Astrocyte (in vitro differentiated cells and primary cell): ENCODE data around the gene CUEDC1. TPM values are rescaled to one million over a fixed set of nuclear protein-coding genes. Genes with fewer than 3 reads are reported as not detected.

Experiments
- DNase-seq: peaks from one replicate; pipeline ENCODE4 v3.0.0-alpha.2; 2010; ENCODE audit warnings: low read depth
- FAIRE-seq: peaks from 2 replicates; lab custom pipeline; 2011; peaks lifted over from hg19 to GRCh38; lab: Jason Lieb, UNC
- H2AFZ ChIP-seq: 2 replicates; pipeline ENCODE4 v1.6.0; 2012; ENCODE audit warnings: low read depth, low read length, inconsistent platforms
- H3K27ac ChIP-seq: 2 replicates; pipeline ENCODE4 v1.5.1; 2011; ENCODE audit warnings: low read depth, low read length, inconsistent platforms
- H3K27me3 ChIP-seq: 2 replicates; pipeline ENCODE4 v1.6.0; 2011; ENCODE audit warnings: low read length, inconsistent platforms; ENCODE audit not compliant: insufficient read depth
- H3K36me3 ChIP-seq: 2 replicates; pipeline ENCODE4 v1.5.1; 2011; ENCODE audit warnings: low read length, inconsistent platforms; ENCODE audit not compliant: insufficient read depth
- H3K4me1 ChIP-seq: 2 replicates; pipeline ENCODE4 v1.5.1; 2011; ENCODE audit warnings: low read length, inconsistent platforms; ENCODE audit not compliant: insufficient read depth
- H3K4me2 ChIP-seq: 2 replicates; pipeline ENCODE4 v1.6.0; 2012; ENCODE audit warnings: low read length, inconsistent platforms
- H3K4me3 ChIP-seq: 2 replicates; pipeline ENCODE4 v1.5.1; 2011; ENCODE audit warnings: low read depth, mild to moderate bottlenecking, low read length, inconsistent platforms; ENCODE audit not compliant: insufficient read depth
- H3K79me2 ChIP-seq: 2 replicates; pipeline ENCODE4 v1.6.0; 2012; ENCODE audit warnings: mild to moderate bottlenecking, low read length, inconsistent platforms; ENCODE audit not compliant: insufficient read depth
- H3K9ac ChIP-seq: 2 replicates; pipeline ENCODE4 v1.6.0; 2012; ENCODE audit warnings: mild to moderate bottlenecking, low read length, inconsistent platforms
- H3K9me3 ChIP-seq: 2 replicates; pipeline ENCODE4 v1.5.1; 2012; ENCODE audit warnings: low read depth, mild to moderate bottlenecking, low read length, inconsistent platforms; ENCODE audit not compliant: insufficient read depth
- H4K20me1 ChIP-seq: 2 replicates; pipeline ENCODE4 v1.6.0; 2012; ENCODE audit warnings: low read length, inconsistent platforms; ENCODE audit not compliant: insufficient read depth
- H3K27ac Mint-ChIP-seq: one replicate; pipeline ENCODE4 v1.8.0; 2021; ENCODE audit warnings: mild to moderate bottlenecking, mixed read lengths; ENCODE audit not compliant: unreplicated experiment
- H3K27me3 Mint-ChIP-seq: one replicate; pipeline ENCODE4 v1.8.0; 2021; ENCODE audit warnings: low read depth, mixed read lengths; ENCODE audit not compliant: unreplicated experiment
- H3K36me3 Mint-ChIP-seq: one replicate; pipeline ENCODE4 v1.8.0; 2021; ENCODE audit warnings: low read depth, mixed read lengths; ENCODE audit not compliant: unreplicated experiment
- H3K4me1 Mint-ChIP-seq: one replicate; pipeline ENCODE4 v1.8.0; 2021; ENCODE audit warnings: low read depth, mixed read lengths; ENCODE audit not compliant: unreplicated experiment
- H3K4me3 Mint-ChIP-seq: one replicate; pipeline ENCODE4 v1.8.0; 2021; ENCODE audit warnings: mild to moderate bottlenecking, moderate library complexity, mixed read lengths; ENCODE audit not compliant: unreplicated experiment
- H3K9me3 Mint-ChIP-seq: one replicate; pipeline ENCODE4 v1.8.0; 2021; ENCODE audit warnings: mild to moderate bottlenecking, mixed read lengths; ENCODE audit not compliant: unreplicated experiment
- EZH2 ChIP-seq: IDR thresholded peaks from 2 replicates; pipeline ENCODE4 v1.6.1; 2012; ENCODE audit warnings: mild to moderate bottlenecking, low read length, inconsistent platforms; ENCODE audit not compliant: insufficient read depth
- total RNA-seq: library from RNA; stranded (reverse); gene quantifications from 2 replicates; pipeline ENCODE4 v1.2.1, GENCODE V29; 2021
- TF ChIP-seq, protein P1 (sequence below): IDR thresholded peaks from 2 replicates; pipeline ENCODE4 v1.5.1; 2011; ENCODE audit warnings: low read depth, mild to moderate bottlenecking, inconsistent platforms, low read length, moderate library complexity; ENCODE audit not compliant: insufficient read depth

The CUEDC1 gene
- total RNA-seq, 1 donor from 2014 or later: 43.7 TPM

DNA sequence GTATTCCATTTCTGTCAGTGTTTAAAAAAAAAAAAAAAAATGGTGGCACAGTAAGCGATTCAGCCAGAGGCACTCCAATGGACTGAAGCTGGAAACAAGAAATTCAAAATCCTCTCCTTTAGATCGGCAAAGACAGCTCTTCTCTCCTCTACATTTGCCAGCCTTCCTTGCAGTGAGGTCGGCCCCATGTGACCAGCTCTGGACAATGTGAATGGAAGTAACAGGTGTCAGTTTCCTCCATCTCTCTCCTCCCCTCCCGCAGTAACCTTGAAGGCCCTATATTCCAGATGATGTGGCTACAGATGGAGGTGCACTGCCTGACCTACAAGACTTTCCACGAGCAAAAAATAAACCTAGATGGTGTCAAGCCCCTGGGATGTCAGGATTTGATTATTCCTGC lies 15.0 kb downstream of the CUEDC1 start:
- Histone ChIP-seq H3K79me2 (peaks cover 79% of the 10 kb centered on the region), H3K9ac (no peak overlapping the region), H3K4me3 (no peak overlapping the region), H2AFZ (no peak overlapping the region), H3K27ac (no peak overlapping the region), H3K27me3 (no peaks in the 10 kb centered on the region), H3K4me2 (no peak overlapping the region), H3K36me3 (no peaks in the 10 kb centered on the region), H3K4me1 (peaks cover 40% of the 10 kb centered on the region), H4K20me1 (peaks cover 71% of the 10 kb centered on the region), H3K9me3 (no peaks in the 10 kb centered on the region)
- Mint-ChIP-seq H3K4me3 (no peak overlapping the region), H3K27me3 (no peaks in the 10 kb centered on the region), H3K27ac (no peak overlapping the region), H3K4me1 (peaks cover 49% of the 10 kb centered on the region), H3K36me3 (peaks cover 3% of the 10 kb centered on the region), H3K9me3 (no peaks in the 10 kb centered on the region)
- no peak for DNase-seq
- FAIRE-seq: no peak
- TF ChIP-seq EZH2: no peak
- TF ChIP-seq, protein P1, sequence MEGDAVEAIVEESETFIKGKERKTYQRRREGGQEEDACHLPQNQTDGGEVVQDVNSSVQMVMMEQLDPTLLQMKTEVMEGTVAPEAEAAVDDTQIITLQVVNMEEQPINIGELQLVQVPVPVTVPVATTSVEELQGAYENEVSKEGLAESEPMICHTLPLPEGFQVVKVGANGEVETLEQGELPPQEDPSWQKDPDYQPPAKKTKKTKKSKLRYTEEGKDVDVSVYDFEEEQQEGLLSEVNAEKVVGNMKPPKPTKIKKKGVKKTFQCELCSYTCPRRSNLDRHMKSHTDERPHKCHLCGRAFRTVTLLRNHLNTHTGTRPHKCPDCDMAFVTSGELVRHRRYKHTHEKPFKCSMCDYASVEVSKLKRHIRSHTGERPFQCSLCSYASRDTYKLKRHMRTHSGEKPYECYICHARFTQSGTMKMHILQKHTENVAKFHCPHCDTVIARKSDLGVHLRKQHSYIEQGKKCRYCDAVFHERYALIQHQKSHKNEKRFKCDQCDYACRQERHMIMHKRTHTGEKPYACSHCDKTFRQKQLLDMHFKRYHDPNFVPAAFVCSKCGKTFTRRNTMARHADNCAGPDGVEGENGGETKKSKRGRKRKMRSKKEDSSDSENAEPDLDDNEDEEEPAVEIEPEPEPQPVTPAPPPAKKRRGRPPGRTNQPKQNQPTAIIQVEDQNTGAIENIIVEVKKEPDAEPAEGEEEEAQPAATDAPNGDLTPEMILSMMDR: no peak

DNA sequence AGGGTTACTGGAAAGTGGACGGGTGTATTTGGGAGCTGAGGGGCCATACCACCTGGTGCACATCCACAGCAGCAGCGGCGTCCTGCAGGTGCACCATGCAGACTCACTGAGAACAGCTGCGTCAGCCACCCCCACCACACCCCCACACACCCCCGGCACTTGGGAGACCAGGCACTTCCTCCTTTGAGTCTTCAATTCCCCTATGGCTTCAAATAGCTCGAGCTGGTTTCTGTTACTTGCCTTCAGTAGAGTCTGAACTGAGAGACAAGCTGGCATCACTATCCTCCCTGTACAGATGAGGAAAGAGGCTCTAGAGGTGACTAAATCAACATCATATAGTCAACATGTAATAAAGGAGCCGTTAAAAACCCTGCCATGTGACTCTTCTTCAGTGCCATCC lies 15.4 kb downstream of the CUEDC1 start:
- Histone ChIP-seq H3K27ac (no peak overlapping the region), H3K4me2 (no peak overlapping the region), H3K9me3 (no peaks in the 10 kb centered on the region), H3K4me3 (no peak overlapping the region), H3K4me1 (peaks cover 44% of the 10 kb centered on the region), H3K79me2 (peaks cover 75% of the 10 kb centered on the region), H2AFZ (no peak overlapping the region), H3K27me3 (no peaks in the 10 kb centered on the region), H4K20me1 (peaks cover 74% of the 10 kb centered on the region), H3K36me3 (no peaks in the 10 kb centered on the region), H3K9ac (no peak overlapping the region)
- Mint-ChIP-seq H3K27ac (peak overlapping the region; percentile 34), H3K36me3 (peaks cover 3% of the 10 kb centered on the region), H3K9me3 (no peaks in the 10 kb centered on the region), H3K4me3 (no peak overlapping the region), H3K4me1 (peaks cover 49% of the 10 kb centered on the region), H3K27me3 (no peaks in the 10 kb centered on the region)
- TF ChIP-seq EZH2: no peak
- TF ChIP-seq, protein P1: no peak
- FAIRE-seq (no peak), DNase-seq (no peak)

DNA sequence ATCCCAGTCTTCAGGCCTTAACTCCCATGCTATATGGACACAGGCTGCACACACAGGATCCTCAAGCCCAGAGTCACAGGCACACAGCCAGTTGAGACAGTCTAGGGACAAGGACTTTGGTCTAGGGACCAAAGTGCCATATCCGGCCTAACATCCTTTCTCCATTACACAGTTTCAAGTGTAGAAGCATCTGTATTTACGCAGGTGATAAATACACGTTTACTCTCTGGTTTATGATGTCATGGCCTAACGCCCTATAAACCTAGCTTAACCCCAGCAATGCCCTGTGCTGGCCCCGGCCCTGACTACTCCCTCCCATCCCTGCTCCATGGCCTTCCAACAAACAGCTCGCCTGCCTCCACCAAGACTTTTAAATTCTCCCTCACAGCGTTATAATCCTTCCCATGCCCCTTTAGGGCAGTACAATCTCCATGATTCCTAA lies 17.1 kb downstream of the CUEDC1 start:
- no peak overlapping the region for H3K4me3 Mint-ChIP-seq
- no peak for FAIRE-seq
- H3K79me2 ChIP-seq: peaks cover 77% of the 10 kb centered on the region

More for the DNA sequence above, 17.1 kb downstream of the CUEDC1 start:
- no peak for DNase-seq
- Histone ChIP-seq H3K9ac (no peak overlapping the region), H3K27ac (no peak overlapping the region), H3K4me3 (no peak overlapping the region), H3K4me2 (no peak overlapping the region), H3K9me3 (no peaks in the 10 kb centered on the region), H3K4me1 (peaks cover 44% of the 10 kb centered on the region), H4K20me1 (peaks cover 79% of the 10 kb centered on the region), H3K36me3 (no peaks in the 10 kb centered on the region), H3K27me3 (no peaks in the 10 kb centered on the region), H2AFZ (no peak overlapping the region)
- Mint-ChIP-seq H3K9me3 (no peaks in the 10 kb centered on the region), H3K27ac (no peak overlapping the region), H3K27me3 (no peaks in the 10 kb centered on the region), H3K4me1 (peaks cover 44% of the 10 kb centered on the region), H3K36me3 (no peaks in the 10 kb centered on the region)
- TF ChIP-seq EZH2: no peak
- TF ChIP-seq, protein P1: no peak
